ENCODE data around the gene GALNT6. TPM values are rescaled to one million over a fixed set of nuclear protein-coding genes. Genes with fewer than 3 reads are reported as not detected.

The GALNT6 gene
- total RNA-seq, result 0.60 TPM
- long read RNA-seq, result 0 reads

GRCh38 chr12:51391283-51392123 lies at the start of gene GALNT6:
Gene GALNT6 (minus strand): TSS chr12:51391406. CDS start chr12:51379781, 11,625 bp downstream.
- intact Hi-C loops (cut with micrococcal nuclease), result no loop called here
- H3K36me3 ChIP-seq, result no peaks in the 10 kb centered on the region
- DNase-seq, result no peak
- H3K4me3 ChIP-seq, result peak within 1 kb of the TSS; percentile 70
- no peak for TF ChIP-seq CTCF (IDR thresholded peaks at IDR 0.05; ENCODE audit: borderline replicate concordance)
- H3K27ac ChIP-seq (replicated peaks), result peak within 1 kb of the TSS; percentile 10
- peaks cover 51% of the 10 kb centered on the region for H3K27me3 ChIP-seq (ENCODE audit: low read depth)
- no peaks in the 10 kb centered on the region for H3K9me3 ChIP-seq (replicated peaks)
- H3K4me1 ChIP-seq, result peaks cover 32% of the 10 kb centered on the region

- Histone ChIP-seq H3K27me3 (ENCODE audit: low read depth) (peaks cover 21% of the 10 kb centered on the region), H3K4me3 (no peak overlapping the region), H3K4me1 (no peaks in the 10 kb centered on the region), H3K27ac (replicated peaks) (no peak overlapping the region), H3K36me3 (no peaks in the 10 kb centered on the region), H3K9me3 (replicated peaks) (no peaks in the 10 kb centered on the region)
- no peak for DNase-seq
- TF ChIP-seq CTCF (IDR thresholded peaks at IDR 0.05; ENCODE audit: borderline replicate concordance), result no peak
- intact Hi-C loops (cut with micrococcal nuclease), result no loop called here
These were observed 48.1 kb upstream of the GALNT6 start for GRCh38 chr12:51439330-51439729.

- no peak for DNase-seq
- no peaks in the 10 kb centered on the region for H3K9me3 ChIP-seq (replicated peaks)
- H3K36me3 ChIP-seq, result no peaks in the 10 kb centered on the region
- H3K27ac ChIP-seq (replicated peaks), result no peak overlapping the region
- intact Hi-C loops (cut with micrococcal nuclease), result no loop called here
- no peak for TF ChIP-seq CTCF (IDR thresholded peaks at IDR 0.05; ENCODE audit: borderline replicate concordance)
- peaks cover 13% of the 10 kb centered on the region for H3K27me3 ChIP-seq (ENCODE audit: low read depth)
- H3K4me3 ChIP-seq, result no peak overlapping the region
- no peaks in the 10 kb centered on the region for H3K4me1 ChIP-seq
These were observed 46.2 kb upstream of the GALNT6 start for GRCh38 chr12:51437431-51437830.

GRCh38 chr12:51434305-51434704 lies 43.1 kb upstream of the GALNT6 start:
- Histone ChIP-seq H3K4me3 (no peak overlapping the region), H3K27ac (replicated peaks) (no peak overlapping the region), H3K9me3 (replicated peaks) (no peaks in the 10 kb centered on the region), H3K27me3 (ENCODE audit: low read depth) (peaks cover 40% of the 10 kb centered on the region), H3K4me1 (no peaks in the 10 kb centered on the region), H3K36me3 (no peaks in the 10 kb centered on the region)
- intact Hi-C loops (cut with micrococcal nuclease), result no loop called here
- DNase-seq, result no peak
- no peak for TF ChIP-seq CTCF (IDR thresholded peaks at IDR 0.05; ENCODE audit: borderline replicate concordance)

GRCh38 chr12:51432921-51433320 lies 41.7 kb upstream of the GALNT6 start:
- Histone ChIP-seq H3K4me3 (no peak overlapping the region), H3K36me3 (no peaks in the 10 kb centered on the region), H3K27me3 (ENCODE audit: low read depth) (peaks cover 44% of the 10 kb centered on the region), H3K27ac (replicated peaks) (no peak overlapping the region), H3K9me3 (replicated peaks) (no peaks in the 10 kb centered on the region), H3K4me1 (no peaks in the 10 kb centered on the region)
- intact Hi-C loops (cut with micrococcal nuclease), result no loop called here
- no peak for DNase-seq
- TF ChIP-seq CTCF (IDR thresholded peaks at IDR 0.05; ENCODE audit: borderline replicate concordance), result no peak

Data from left ventricle myocardium inferior (tissue), 1 donor.